ENCODE results near the gene NLRC5. TPM values are rescaled to one million over a fixed set of nuclear protein-coding genes. Genes with fewer than 3 reads are reported as not detected.

Gene NLRC5
- total and polyA plus RNA-seq, 9 of the 15 experiments (the other 6 are each of a cell fraction or from before 2014, with no cell fraction given), result 0.59 to 0.71 TPM; not detected in 7

- no peak for TF ChIP-seq TFE3 (CRISPR knock-in tag; IDR thresholded peaks at IDR 0.05)
- TF ChIP-seq NFIC (IDR thresholded peaks at IDR 0.05), result no peak
- TF ChIP-seq SMARCC2 (IDR thresholded peaks at IDR 0.05; ENCODE audit: low read depth), result no peak
- TF ChIP-seq ZKSCAN3 (CRISPR knock-in tag; IDR thresholded peaks at IDR 0.05), result no peak
- no peak for TF ChIP-seq FOXP1 (CRISPR knock-in tag; IDR thresholded peaks at IDR 0.05)
- TF ChIP-seq SRSF7 (optimal IDR thresholded peaks at IDR 0.05; ENCODE audit: low read depth, low read length), result no peak
- TF ChIP-seq HNRNPL (IDR thresholded peaks at IDR 0.05; ENCODE audit: low read depth, low read length), result 0 out of 2 replicates have a peak, but pooled peaks have one; percentile 49
- TF ChIP-seq ATF4 (CRISPR knock-in tag; IDR thresholded peaks at IDR 0.05), result 0 out of 2 replicates have a peak, but pooled peaks have one; percentile 17
- no peak for TF ChIP-seq ZNF395 (CRISPR knock-in tag; IDR thresholded peaks at IDR 0.05)
- TF ChIP-seq ELK1 (CRISPR knock-in tag; IDR thresholded peaks at IDR 0.05), result no peak
- TF ChIP-seq GABPB2 (CRISPR knock-in tag; conservative IDR thresholded peaks at IDR 0.05), result no peak
- no peak for TF ChIP-seq MCM2 (IDR thresholded peaks at IDR 0.05; ENCODE audit: low read depth)
- TF ChIP-seq POLR3G (IDR thresholded peaks at IDR 0.05; ENCODE audit: extremely low read depth, insufficient read length, insufficient replicate concordance), result no peak
- TF ChIP-seq PRMT5 (CRISPR knock-in tag; IDR thresholded peaks at IDR 0.05), result no peak
- TF ChIP-seq ETV5 (CRISPR knock-in tag; IDR thresholded peaks at IDR 0.05; ENCODE audit: low read depth), result no peak
- no peak for TF ChIP-seq ZKSCAN8 (CRISPR knock-in tag; IDR thresholded peaks at IDR 0.05)
- TF ChIP-seq GATA2 (CRISPR knock-in tag; IDR thresholded peaks at IDR 0.05), result no peak
- TF ChIP-seq MBD2 (IDR thresholded peaks at IDR 0.05; ENCODE audit: borderline replicate concordance, low read depth), result no peak
- no peak for TF ChIP-seq ZNF77 (CRISPR knock-in tag; IDR thresholded peaks at IDR 0.05)
- no peak for TF ChIP-seq CREB5 (CRISPR knock-in tag; IDR thresholded peaks at IDR 0.05)
- TF ChIP-seq NBN (IDR thresholded peaks at IDR 0.05; ENCODE audit: low read depth), result no peak
- no peak for TF ChIP-seq ZFP1 (CRISPR knock-in tag; IDR thresholded peaks at IDR 0.05)
- no peak for TF ChIP-seq ZNF586 (CRISPR knock-in tag; conservative IDR thresholded peaks at IDR 0.05)
- no peak for TF ChIP-seq ZNF121 (CRISPR knock-in tag; conservative IDR thresholded peaks at IDR 0.05)
These were observed 102.8 kb downstream of the NLRC5 start, which contains the start of gene CPNE2 (continued) for GRCh38 chr16:57091975-57092785.
